Common myeloid progenitor, CD34-positive (primary cell): ENCODE data around the gene PRKCE.

Source experiments
- CTCF ChIA-PET: fragments of 350-600 bp; sonication (Branson Sonifier 250); formaldehyde crosslinking; loops from one replicate; lab custom pipeline; 2021; ENCODE audit warnings: antibody characterized with exemption; lab: Charles Lee
- POLR2A ChIA-PET: fragments of 350-600 bp; sonication (Branson Sonifier 250); formaldehyde crosslinking; loops from one replicate; lab custom pipeline; 2021; ENCODE audit warnings: antibody characterized with exemption; lab: Charles Lee
- DNase-seq, 3 donors: peaks; one replicate each; pipeline versions ENCODE4 v3.0.0 to v3.0.0-alpha.2; 2013
- H3K27ac ChIP-seq, 2 experiments: 1 replicate in 1 of 2; 2 replicates in 1 of 2; pipeline ENCODE4 v1.7.0; 2013; ENCODE audit warnings: inconsistent platforms in 2 of 2, low read length in 2 of 2, mild to moderate bottlenecking in 2 of 2, low read depth in 1 of 2, moderate library complexity in 1 of 2; ENCODE audit not compliant: severe bottlenecking in 2 of 2, insufficient read depth in 1 of 2, poor library complexity in 1 of 2
- H3K27me3 ChIP-seq, 5 experiments: replicated peaks in 2 of 5; 1 replicate in 3 of 5; 2 replicates in 2 of 5; pipeline versions ENCODE4 v1.6.1 to v1.7.0; 2013; ENCODE audit warnings: low read length in 4 of 5, mild to moderate bottlenecking in 2 of 5, moderate library complexity in 2 of 5, inconsistent platforms in 1 of 5; ENCODE audit not compliant: insufficient read depth in 5 of 5, control insufficient read depth in 4 of 5
- H3K36me3 ChIP-seq, 4 experiments: 1 replicate in 2 of 4; 2 replicates in 2 of 4; pipeline versions ENCODE4 v1.6.1 to v1.7.0; 2013; ENCODE audit warnings: low read length in 3 of 4, control low read depth in 1 of 4, mild to moderate bottlenecking in 1 of 4; ENCODE audit not compliant: control insufficient read depth in 4 of 4, insufficient read depth in 4 of 4
- H3K4me1 ChIP-seq, 4 experiments: 1 replicate in 3 of 4; 2 replicates in 1 of 4; pipeline versions ENCODE4 v1.6.1 to v1.7.1; 2013; ENCODE audit warnings: low read length in 3 of 4, mild to moderate bottlenecking in 3 of 4, control low read depth in 1 of 4, inconsistent platforms in 1 of 4, moderate library complexity in 1 of 4; ENCODE audit not compliant: control insufficient read depth in 4 of 4, insufficient read depth in 4 of 4; ENCODE audit errors: control extremely low read depth in 1 of 4
- H3K4me3 ChIP-seq, 7 experiments: 1 replicate in 4 of 7; 2 replicates in 3 of 7; pipeline versions ENCODE4 v1.5.1 to v1.7.0; 2013; ENCODE audit warnings: mild to moderate bottlenecking in 7 of 7, low read length in 6 of 7, moderate library complexity in 6 of 7, inconsistent platforms in 2 of 7, low read depth in 2 of 7, control low read depth in 1 of 7; ENCODE audit not compliant: insufficient read depth in 4 of 7, control insufficient read depth in 1 of 7; ENCODE audit errors: extremely low read depth in 1 of 7
- H3K9me3 ChIP-seq, 5 experiments: 1 replicate in 4 of 5; 2 replicates in 1 of 5; pipeline versions ENCODE4 v1.6.1 to v1.7.1; 2013; ENCODE audit warnings: low read length in 4 of 5, mild to moderate bottlenecking in 2 of 5, inconsistent platforms in 1 of 5, low read depth in 1 of 5, moderate library complexity in 1 of 5; ENCODE audit not compliant: control insufficient read depth in 4 of 5, insufficient read depth in 2 of 5; ENCODE audit errors: control extremely low read depth in 1 of 5
- WGBS: methylation state at CpG from one replicate; pipeline ENCODE4 v1.1.5; 2013; ENCODE audit not compliant: insufficient coverage; 5-methylcytosine and 5-hydroxymethylcytosine counted together

The PRKCE gene

DNA sequence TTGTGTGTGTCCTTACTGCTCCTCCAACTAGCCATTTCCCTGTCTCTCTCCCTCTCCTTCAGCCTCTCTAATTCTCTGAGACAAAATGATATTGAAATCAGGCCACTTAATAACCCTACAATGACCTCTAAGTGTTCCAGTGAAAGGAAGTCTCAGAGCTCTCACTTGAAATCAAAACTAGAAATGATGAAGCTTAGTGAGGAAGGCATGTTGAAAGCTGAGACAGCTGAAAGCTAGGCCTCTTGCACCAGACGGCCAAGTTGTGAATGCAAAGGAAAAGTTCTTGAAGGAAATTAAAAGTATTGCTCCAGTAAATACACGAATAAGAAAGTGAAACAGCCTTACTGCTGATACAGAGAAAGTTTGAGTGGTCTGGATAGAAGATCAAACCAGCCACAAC, 72.9 kb downstream of the PRKCE start:
- ChIA-PET CTCF (interaction anchor here (1.6 kb wide), 1 partner anchor 64 kb away, joined by 3 read pairs; no protein-coding TSS in a partner anchor), POLR2A (no interaction called here)
- Histone ChIP-seq H3K36me3 (no peaks in the 10 kb centered on the region), H3K4me3 (peak overlapping the region in 1 of 7 experiments; percentile 21), H3K27me3 (no peaks in the 10 kb centered on the region), H3K27ac (no peak overlapping the region), H3K9me3 (no peaks in the 10 kb centered on the region), H3K4me1 (peaks cover 0 to 24% (median 16%) of the 10 kb centered on the region in 4 experiments)
- 25% methylated on average over 1 of the region's 2 CpGs for WGBS
- DNase-seq, result no peak

- Histone ChIP-seq H3K27ac (no peak overlapping the region), H3K36me3 (no peaks in the 10 kb centered on the region), H3K9me3 (no peaks in the 10 kb centered on the region), H3K4me3 (no peak overlapping the region), H3K27me3 (no peaks in the 10 kb centered on the region), H3K4me1 (peaks cover 0 to 34% (median 29%) of the 10 kb centered on the region in 4 experiments)
- CTCF ChIA-PET, result interaction anchor here (0.6 to 1.6 kb wide), 2 partner anchors 65 to 118 kb away, joined by 3 read pairs; no protein-coding TSS in a partner anchor
- WGBS, result 83% methylated on average over 6 of the region's 8 CpGs
- POLR2A ChIA-PET, result no interaction called here
- no peak for DNase-seq
Observed at GRCh38 chr2:45725731-45726130, 74.3 kb downstream of the PRKCE start.

DNA sequence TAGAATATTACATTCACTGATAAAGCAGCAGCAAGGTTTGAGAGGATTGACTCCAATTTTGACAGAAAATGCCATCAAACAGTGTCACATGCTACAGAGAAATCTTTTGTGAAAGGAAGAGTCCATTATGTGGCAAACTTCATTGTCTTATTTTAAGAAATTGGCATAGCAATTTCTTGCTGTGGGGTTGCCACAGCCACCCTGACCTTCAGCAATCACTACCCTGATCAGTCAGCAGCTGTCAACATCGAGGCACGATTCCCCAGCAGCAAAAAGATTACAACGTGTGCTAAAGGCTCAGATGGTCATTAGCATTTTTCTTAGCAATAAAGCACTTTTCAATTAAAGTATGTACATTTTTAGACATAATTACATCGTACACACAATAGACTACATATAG, 74.7 kb downstream of the PRKCE start:
- no peak overlapping the region for H3K27ac ChIP-seq
- POLR2A ChIA-PET, result no interaction called here
- no peak for DNase-seq
- CTCF ChIA-PET, result interaction anchor here (0.6 kb wide), 1 partner anchor 118 kb away, joined by 3 read pairs; no protein-coding TSS in a partner anchor
- no peak overlapping the region for H3K4me3 ChIP-seq
- 100% methylated on average over 2 of the region's 4 CpGs for WGBS
- no peaks in the 10 kb centered on the region for H3K36me3 ChIP-seq
- H3K27me3 ChIP-seq, result no peaks in the 10 kb centered on the region
- peaks cover 0 to 39% (median 33%) of the 10 kb centered on the region in 4 experiments for H3K4me1 ChIP-seq
- H3K9me3 ChIP-seq, result no peaks in the 10 kb centered on the region

- no peaks in the 10 kb centered on the region for H3K36me3 ChIP-seq
- CTCF ChIA-PET, result interaction anchor here (1.1 to 2.3 kb wide), 5 partner anchors 8 to 51 kb away, joined by 3 to 9 read pairs (median 5); no protein-coding TSS in a partner anchor
- no peak overlapping the region for H3K27ac ChIP-seq
- H3K4me3 ChIP-seq, result no peak overlapping the region
- POLR2A ChIA-PET, result no interaction called here
- H3K9me3 ChIP-seq, result no peaks in the 10 kb centered on the region
- 100% methylated on average over 1 of the region's 4 CpGs for WGBS
- no peaks in the 10 kb centered on the region for H3K27me3 ChIP-seq
- DNase-seq, result peak in 1 of 3 donors; percentile 46
- peaks cover 0 to 40% (median 38%) of the 10 kb centered on the region in 4 experiments for H3K4me1 ChIP-seq
Observed at GRCh38 chr2:45728458-45728942, 77.0 kb downstream of the PRKCE start.

GRCh38 chr2:45729753-45730512, 78.5 kb downstream of the PRKCE start:
- Histone ChIP-seq H3K27me3 (no peaks in the 10 kb centered on the region), H3K4me3 (peak overlapping the region in 1 of 7 experiments; percentile 43), H3K4me1 (peaks cover 0 to 35% (median 31%) of the 10 kb centered on the region in 4 experiments), H3K27ac (peak overlapping the region; percentile 36 to 44), H3K9me3 (no peaks in the 10 kb centered on the region), H3K36me3 (no peaks in the 10 kb centered on the region)
- ChIA-PET CTCF (interaction anchor here (1.0 to 2.3 kb wide), 6 partner anchors 10 to 130 kb away, joined by 3 to 9 read pairs (median 6); no protein-coding TSS in a partner anchor), POLR2A (no interaction called here)
- peak; percentile 84 to 98 (median 96) for DNase-seq
- 57% methylated on average over 5 of the region's 8 CpGs for WGBS

DNA sequence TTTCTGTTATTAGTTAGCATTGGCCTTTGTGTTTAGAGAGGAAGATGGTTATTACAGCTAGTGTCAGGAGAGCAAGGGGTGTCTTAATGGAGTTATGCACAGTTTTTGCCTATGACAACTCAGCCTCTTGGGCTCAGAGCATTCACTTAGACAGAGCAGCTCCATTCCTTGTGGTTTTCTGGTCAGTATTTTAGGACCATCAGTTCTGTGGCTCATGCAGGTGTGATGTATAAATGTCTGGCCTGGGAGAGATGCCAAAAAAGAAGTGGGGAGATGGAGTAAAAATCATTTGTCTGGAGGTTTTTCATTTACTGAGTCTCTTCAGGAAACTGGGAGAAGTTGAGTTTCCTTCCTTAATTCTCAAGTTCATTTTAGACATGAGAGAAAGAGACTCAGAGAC, 79.7 kb downstream of the PRKCE start:
- DNase-seq, result peak in 2 of 3 donors; percentile 66 to 75
- CTCF ChIA-PET, result interaction anchor here (1.4 to 2.1 kb wide), 3 partner anchors 40 to 131 kb away, joined by 3 to 6 read pairs (median 4); no protein-coding TSS in a partner anchor
- Histone ChIP-seq H3K27ac (no peak overlapping the region), H3K4me1 (peaks cover 0 to 35% (median 29%) of the 10 kb centered on the region in 4 experiments), H3K27me3 (no peaks in the 10 kb centered on the region), H3K36me3 (no peaks in the 10 kb centered on the region), H3K4me3 (no peak overlapping the region), H3K9me3 (no peaks in the 10 kb centered on the region)
- POLR2A ChIA-PET, result no interaction called here

- POLR2A ChIA-PET, result no interaction called here
Observed at GRCh38 chr2:45732436-45732835, 81.0 kb downstream of the PRKCE start.

More at GRCh38 chr2:45732436-45732835, 81.0 kb downstream of the PRKCE start:
- H3K4me1 ChIP-seq, result peaks cover 0 to 35% (median 29%) of the 10 kb centered on the region in 4 experiments
- no peak overlapping the region for H3K27ac ChIP-seq
- H3K9me3 ChIP-seq, result no peaks in the 10 kb centered on the region
- H3K36me3 ChIP-seq, result peaks cover 0 to 2% (median 0%) of the 10 kb centered on the region in 4 experiments
- no peak overlapping the region for H3K4me3 ChIP-seq
- DNase-seq, result no peak
- WGBS, result no CpG with 5 or more reads among the region's 2 CpGs
- H3K27me3 ChIP-seq, result no peaks in the 10 kb centered on the region
- CTCF ChIA-PET, result interaction anchor here (0.5 to 1.8 kb wide), 5 partner anchors 10 to 80 kb away, joined by 3 to 4 read pairs (median 3); no protein-coding TSS in a partner anchor
